Activated CD4-positive, alpha-beta T cell treated with anti-CD3 and anti-CD28 coated beads for 48 hours (primary cell): ENCODE data around the gene TOM1L2.
"Not testable (repeated sequence)": the region's sequence is repeated elsewhere in the genome, so short reads cannot be mapped to it uniquely, and the experiment has no call there.

ENCODE experiments used
- DNase-seq: peaks from one replicate; pipeline ENCODE4 v3.0.0-alpha.2; 2020

Gene TOM1L2

DNA sequence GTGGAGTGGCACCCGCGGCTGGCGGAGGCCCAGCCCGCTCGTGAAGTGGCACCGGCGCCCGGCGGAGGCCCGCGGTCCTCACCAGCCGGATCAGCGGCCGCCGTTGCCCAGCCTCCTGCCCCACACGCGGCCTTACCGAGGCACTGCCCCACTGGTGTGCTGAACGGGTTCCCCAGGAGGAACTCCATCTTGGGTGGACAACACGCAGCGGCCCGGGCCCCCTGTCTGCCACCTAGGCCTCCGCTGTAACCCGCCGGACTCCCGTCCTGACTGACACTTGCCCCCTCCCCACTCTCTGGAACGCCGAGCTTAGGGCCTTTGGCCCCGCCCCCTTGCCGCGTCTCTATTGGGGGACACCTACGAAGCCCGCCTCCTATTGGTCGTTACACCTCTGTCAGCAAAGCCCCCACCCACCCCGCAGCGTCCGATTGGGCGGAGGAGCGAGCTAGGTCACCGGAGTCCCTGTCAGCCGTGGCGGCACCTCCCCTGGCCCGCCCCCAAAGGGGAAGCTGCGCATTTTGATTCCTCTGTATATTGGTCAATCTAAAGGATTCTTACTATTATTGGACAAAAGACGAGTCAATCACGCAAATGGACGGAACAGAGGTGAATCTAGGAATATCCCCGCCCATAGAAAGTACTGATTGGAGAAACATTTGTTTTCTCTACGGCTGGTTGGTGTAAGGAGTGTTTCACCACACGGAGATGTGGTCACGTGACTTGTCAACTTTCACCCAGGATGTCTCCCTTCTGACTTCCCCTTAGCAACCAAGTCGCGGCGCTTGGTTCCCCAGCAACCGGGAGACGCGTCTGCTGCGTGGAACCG lies at the start of gene TOM1L2, which contains the start of gene DRC3:
TSS of gene TOM1L2 (minus strand) at position 275 of the 826 bp plus-strand sequence. CDS start at position 188, 87 bp downstream.
TSS of gene DRC3 (plus strand) at position 737 of the 826 bp plus-strand sequence. CDS start 4,737 bp downstream, outside the sequence.
- peak; percentile 100 for DNase-seq

DNA sequence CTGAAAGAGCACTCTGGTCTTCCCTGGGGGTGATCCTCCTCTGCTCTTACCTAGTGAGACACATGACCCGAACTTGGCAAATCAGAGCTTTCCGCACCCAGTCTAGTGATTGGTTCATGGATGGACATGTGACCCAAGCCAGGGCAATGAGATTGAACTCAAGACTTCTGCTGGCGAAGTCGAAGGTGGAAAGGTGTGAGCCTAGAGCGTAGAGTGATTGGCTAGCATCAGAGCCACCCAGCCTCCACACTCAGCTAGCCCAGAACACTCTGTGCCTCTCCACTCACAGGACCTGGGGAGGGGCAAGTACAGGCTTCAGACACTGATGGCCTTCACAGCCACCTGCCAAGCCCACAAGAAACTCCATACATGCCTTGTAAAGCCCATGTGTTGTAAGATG lies 49.2 kb upstream of the TOM1L2 start:
- no peak for DNase-seq

DNA sequence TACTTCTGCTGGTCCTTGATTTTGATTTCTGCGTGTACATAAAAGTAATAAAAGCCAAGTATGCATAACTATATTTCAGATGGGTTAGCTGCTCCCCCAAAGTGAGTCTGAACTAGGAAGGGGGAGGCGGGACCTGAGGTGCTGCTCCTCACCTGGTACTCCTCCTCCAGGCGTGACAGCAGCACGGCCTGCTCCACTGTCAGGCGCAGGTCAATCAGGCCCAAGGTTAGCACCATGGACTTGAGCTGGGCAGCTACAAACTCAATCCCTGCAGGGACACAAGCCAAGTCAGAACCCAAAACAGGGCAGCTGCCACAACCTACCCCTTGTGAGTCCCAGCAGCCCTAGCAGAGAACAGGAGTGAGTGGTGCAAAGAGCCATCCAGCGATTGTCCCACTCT lies 48.8 kb upstream of the TOM1L2 start:
- no peak for DNase-seq

DNA sequence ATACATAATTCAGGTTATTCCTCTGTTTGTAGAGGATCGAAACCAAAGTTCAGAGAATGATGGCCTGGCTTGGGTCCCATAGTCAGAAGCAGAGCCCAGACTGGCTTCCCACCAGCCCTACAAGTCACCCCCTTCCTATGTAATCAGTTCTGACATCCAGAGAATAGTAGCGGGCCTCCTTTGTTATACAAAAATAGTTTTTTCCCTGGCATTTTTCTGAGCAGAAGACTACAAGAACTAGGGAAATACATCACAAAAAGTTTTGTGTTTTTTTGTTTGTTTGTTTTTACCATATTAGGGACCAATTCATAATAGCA lies 47.6 kb upstream of the TOM1L2 start:
- no peak for DNase-seq

DNA sequence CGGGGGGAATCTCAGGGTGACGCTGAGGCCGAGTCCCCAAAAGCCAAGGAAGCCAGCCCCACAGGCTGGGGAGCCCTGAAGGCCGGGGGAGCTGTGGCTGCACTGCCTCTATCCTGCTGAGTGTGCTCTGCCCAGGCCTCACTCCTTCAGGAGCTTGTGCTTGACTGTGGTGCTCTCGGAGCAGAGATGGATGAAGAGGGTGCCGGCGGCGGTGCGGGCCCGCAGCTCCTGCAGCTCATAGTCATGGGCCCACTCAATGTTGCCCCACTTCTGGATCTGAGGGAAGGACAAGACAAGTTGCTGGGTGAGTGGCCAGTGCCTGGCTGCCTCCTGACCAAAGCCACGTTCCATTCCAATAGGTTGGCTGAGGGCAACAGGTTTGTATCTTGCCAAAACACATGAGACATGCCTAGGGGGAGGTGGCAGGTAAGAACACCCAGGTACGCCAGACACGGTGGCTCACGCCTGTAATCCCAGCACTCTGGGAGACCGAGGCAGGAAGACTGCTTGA lies 46.3 kb upstream of the TOM1L2 start:
- DNase-seq = no peak

DNA sequence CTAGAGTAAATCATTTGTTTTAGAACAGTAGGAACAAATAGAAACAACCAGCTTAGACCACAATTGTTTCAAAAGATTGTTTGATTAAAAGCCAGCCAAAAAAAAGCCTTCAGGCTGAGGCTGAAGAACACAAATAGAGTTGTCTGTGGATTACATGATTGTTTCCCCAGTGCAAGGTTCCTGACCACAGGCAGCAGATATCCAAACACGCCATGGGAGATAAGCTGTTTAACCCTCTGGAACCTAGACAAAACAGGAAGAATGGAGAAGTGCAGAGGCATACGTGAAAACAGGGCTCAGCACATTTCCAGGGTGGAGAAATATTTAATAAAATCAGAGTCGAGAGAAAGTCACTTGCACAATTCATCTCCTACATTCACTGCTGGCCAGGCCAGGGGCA lies 45.8 kb upstream of the TOM1L2 start:
- DNase-seq = no peak

DNA sequence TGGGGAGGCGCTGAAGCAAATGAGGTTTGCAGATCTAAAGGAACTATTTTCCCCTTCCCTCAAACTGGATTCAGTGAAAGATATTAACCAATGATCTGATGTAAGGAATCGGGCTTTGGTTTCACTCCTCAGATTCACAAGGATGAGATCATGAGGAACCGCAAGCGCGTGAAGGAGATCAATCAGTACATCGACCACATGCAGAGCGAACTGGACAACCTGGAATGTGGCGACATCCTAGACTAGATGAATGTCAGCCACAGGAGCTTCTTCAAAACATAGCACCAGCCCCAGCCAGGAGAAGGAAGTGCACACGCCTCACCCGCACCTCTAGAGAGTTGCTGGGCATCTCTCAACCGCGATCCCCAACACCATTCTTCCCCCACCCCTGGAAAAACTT lies 44.2 kb upstream of the TOM1L2 start:
- no peak for DNase-seq

DNA sequence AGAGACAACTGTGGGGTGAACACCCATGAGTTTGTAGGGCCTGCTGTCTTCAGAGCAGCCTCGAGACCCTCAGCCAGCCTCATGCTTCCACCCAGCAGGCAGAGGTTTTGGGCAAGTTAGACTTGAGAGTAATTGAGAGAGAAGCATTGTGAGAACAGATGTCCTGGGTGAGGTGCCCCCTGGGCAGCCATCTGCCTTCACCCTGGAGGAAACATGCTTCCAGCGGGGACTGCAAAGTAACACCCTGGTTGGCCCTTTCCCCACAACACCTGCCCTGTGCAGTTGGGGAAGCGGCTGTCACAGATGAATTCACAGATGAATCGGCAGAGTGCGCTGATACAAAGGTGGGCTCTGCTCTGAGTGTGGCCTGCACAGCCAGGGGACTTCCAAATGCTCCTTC lies 43.4 kb upstream of the TOM1L2 start:
- DNase-seq = no peak

DNA sequence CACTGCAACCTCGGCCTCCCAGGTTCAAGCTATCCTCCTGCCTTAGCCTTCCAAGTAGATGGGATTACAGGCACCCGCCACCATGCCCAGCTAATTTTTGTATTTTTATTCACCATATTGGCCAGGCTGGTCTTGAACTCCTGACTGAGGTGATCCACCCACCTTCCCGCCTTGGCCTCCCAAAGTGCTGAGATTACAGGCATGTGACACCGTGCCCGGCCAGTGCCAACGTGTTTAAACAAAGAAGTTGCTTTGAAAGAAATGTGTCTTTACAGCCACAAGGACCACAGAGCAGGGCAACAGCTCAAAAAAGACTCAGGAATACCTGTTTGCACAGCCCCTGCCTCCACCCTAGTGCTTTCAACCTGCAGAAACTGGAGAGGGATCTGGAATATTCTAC lies 41.8 kb upstream of the TOM1L2 start:
- DNase-seq = no peak

DNA sequence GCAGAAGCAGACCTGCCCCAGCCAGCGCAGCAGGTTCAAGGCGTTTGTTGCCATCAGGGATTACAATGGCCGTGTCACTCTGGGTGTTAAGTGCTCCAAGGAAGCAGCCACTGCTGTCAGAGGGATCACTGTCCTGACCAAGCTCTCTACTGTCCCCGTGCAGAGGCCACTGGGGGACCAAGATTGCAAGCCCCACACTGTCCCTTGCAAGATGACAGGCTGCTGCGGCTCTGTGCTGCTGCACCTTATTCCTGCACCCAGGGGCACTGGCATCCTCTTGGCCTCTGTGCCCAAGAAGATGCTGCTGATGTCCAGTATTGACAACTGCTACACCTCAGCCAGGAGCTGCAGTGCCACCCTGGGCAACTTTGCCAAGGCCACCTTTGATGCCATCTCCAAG lies 39.1 kb upstream of the TOM1L2 start:
- no peak for DNase-seq

DNA sequence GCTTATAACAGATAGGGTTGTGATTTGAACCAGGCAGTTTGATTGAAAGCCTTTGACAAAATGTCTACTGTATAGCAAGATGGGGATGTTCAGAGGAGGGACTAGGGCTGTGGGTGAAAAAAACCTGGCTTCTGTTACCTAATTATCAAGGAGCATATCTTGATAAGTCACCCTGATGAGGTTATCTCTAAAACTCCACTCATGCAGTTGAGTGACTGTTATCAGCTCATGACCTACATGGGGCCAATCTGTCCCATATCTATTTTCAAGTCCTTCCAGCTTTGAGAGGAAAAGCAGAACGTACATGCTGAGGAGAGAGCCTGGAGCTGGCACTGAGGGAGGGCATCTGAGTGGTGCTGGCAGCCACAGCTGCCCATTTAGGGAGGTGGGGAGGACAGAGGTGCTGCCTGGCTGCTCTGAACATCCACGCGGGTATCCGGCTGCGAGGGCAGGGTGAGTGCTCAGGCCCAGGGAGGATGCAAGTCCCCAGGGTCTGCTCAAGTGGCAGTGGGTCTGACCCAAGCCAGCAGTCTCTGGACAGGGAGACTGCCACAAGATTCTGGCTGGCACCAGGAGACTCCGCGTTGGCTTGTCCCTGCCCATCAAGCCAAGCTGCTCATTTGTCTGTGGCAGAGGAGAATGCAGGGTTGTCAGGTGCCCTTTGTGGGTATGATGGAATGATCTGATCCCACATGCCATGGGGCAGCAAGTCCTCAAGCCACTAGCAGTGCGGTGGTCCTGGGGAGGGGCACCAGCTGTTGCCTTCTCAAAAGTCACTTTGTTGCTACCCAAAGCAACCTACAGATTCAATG lies 37.6 kb upstream of the TOM1L2 start:
- DNase-seq = no peak

DNA sequence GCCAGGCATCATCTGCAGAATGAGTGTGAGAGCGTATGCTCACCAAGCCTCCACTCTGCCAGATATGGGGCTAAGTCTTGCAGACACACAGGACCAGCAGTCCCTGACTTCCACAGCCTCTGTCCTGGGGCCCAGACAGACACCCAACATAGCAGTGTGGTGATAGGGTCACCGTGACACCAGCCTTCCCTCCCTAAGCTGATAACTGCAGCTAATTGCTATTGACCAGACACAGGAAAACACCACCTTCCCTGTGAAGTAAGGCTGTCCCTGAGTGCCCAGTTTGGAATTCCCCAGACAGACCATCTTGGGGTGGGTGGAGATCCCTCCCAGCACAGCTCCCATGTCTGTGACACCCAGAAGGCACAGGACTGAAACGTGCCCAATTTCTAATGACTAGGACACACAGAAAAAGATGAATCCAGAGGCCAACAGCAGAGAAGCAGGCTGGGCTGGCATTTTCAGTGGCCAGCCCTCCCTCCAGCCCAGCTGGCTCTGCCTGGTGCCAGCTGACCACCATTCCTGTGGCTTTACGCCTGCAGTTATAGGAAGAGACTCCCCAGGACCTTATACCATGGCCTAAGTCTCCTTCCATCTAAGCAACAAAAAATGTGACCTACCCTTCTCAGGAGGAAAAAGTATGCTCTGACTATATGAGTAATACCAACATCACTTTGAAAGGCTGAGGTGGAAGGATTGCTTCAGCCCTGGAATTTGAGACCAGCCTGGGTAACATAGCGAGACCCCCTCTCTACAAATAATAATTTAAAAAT lies 36.5 kb upstream of the TOM1L2 start:
- DNase-seq = no peak

DNA sequence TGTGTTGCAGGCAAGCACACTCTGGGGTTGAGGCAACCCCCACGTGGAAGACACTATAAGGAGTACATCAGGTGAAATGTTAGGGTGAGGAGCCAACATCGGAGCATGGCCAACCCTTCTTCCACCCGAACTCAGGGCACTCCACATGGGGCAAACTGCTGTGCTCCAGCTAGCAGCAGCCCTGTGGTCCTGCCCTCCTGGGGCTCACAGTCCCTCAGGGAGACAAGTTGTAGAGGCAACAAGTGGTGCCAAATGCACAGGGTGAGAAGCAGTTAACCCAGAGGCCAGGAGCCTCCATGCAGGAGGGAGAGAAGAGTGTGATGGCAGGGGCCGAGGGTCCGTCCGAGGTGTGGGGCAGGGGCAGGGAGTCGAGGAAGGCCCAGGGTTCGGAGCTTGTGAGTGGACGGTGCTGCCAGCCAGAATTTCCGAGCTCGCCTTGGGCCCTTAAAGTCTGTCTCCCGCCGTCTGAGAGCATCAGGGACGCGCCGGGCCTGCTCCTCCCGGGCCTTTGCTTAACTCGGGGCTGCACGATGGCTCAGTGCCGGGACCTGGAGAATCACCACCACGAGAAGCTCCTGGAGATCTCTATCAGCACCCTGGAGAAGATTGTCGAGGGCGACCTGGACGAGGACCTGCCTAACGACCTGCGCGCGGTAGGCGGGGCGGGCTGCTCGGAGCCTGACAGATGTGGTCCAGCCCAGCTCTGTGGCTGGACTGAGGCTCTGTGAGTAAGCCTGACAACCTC lies 34.5 kb upstream of the TOM1L2 start:
- no peak for DNase-seq

DNA sequence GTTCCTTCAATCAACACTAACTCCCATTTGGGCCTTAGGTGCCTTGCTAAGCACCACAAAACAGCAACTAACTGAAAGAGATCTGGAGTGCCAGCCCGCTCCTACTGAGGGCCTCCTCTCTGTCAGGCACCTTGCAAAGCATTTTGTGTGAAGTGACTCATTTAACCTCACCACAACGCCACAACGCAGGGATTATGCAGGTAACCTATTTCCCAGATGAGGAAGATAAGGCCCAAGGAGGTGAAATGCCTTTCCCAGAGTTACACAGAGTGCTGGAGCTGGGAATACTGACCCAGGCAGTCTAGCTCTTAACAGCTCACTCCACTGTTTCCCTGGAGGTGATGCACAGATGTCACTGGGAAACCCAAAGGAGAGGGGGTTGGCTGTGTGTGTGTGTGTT lies 33.3 kb upstream of the TOM1L2 start:
- no peak for DNase-seq

DNA sequence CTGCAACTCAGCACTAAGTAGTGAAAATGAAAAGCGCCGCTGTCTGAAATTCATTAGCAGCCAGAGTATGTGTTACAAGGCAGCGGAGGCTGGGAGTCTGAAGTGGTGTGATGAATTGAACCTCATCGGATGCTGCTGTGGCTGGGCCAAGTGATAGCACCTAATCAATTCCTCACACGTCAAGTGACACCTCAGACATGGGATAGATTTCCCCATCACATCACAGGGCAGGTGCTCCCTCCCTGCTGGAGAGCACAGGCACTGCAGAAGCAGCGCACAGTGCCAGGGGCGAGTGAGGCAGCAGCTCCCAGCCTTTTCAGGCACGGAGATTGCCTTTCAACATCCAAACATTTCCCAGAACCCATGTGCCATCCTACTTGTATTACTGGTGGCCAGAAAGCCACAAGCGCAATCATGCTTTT lies 32.7 kb upstream of the TOM1L2 start:
- DNase-seq = no peak

DNA sequence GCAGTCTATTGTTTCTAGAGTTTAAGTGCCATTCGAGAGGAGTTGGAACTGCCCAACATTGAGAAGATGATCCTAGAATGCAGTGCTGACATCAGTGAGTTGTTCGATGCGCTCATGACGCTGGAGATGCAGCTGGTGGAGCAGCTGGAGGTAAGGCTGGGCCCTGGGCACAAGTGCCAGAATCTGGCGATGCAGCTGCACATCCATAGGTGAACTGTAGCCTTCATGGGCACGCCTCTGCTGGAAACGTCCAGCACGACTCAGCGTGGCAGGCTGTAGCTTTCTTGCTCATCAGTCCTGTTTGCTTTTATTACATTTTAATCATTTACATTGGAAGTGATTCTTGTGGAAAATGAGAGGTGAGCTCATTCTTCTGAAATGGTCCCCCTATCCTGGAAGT lies 32.1 kb upstream of the TOM1L2 start:
- no peak for DNase-seq

DNA sequence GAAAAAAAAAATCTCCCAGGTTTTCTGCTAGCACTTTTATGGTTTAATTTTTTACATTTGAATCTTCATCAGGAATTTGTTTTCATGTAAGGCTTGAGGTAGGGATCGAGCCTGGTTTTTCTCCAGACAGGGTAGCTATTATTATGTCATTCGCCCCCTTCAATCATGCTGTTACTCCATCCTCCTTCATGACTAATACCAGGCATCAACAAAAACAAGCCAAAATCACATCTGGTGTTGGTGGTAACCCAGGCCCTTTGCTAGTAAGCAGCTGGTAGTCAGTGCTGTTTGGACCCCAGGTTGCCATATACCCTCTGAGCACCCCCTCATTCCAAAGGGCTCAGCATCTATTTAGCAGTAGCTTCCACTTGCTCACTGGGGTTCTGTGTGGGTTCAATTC lies 30.0 kb upstream of the TOM1L2 start:
- no peak for DNase-seq

DNA sequence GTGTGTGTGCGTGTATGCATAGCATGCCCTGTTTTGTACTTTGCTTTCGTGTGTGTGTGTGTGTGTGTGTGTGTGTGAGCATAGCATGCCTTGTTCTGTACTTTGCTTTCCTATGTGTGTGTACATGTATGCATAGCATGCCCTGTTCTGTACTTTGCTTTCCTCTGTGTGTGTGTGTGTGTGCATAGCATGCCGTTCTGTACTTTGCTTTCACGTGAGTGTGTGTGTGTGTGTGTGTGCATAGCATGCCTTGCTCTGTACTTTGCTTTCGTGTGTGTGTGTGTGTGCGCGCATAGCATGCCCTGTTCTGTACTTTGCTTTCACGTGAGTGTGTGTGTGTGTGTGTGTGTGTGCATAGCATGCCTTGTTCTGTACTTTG lies 27.8 kb upstream of the TOM1L2 start:
- DNase-seq = no peak

DNA sequence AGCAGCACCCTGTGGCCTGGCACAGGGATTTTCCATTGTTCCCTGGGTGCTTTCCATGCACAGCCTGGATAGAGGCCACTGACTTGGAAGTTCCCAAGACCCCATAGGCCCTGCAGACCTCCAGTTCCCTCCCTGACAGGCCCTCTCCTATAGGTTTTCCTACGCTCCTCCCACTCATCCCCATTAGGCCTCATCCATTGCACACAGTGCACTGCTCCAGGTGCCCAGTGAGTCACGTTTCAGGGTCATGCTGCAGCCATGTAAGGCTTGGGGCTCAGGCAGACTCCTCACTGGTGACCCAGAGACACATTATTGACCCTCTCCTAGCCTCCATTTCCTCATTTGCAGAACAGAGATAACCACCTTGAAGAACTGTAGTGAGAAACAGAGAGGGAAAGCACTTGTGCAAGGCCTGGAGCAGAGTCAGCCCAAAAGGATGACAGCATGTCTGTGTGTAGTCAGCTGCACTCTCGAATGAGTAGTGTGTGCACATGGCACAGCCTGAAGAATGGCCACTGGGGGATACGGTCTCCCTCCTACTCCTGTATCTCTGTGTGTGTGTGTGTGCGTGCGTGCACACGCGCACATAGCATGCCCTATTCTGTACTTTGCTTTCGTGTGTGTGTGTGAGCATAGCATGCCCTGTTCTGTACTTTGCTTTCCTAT lies 27.3 kb upstream of the TOM1L2 start:
- DNase-seq = no peak

DNA sequence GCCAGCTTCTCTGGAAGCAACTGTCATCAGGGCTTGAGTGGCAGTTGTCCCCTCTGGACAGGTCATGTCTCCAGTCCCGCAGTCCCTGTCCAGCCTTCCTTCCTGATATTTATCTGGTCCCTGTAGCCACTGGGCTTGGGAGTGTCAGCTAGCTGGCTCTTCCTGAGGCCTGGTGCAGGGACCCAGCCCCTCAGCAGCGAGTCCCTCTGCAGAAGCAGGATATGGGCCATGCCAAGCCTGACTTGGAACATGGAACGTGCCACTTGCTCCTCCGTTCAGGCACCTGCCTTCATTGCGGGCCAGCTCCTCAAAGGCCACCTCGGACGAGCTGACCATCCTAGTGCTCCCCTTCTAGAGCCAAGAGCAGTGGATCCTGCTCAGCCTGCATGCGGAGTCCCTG lies 26.7 kb upstream of the TOM1L2 start:
- DNase-seq = no peak

DNA sequence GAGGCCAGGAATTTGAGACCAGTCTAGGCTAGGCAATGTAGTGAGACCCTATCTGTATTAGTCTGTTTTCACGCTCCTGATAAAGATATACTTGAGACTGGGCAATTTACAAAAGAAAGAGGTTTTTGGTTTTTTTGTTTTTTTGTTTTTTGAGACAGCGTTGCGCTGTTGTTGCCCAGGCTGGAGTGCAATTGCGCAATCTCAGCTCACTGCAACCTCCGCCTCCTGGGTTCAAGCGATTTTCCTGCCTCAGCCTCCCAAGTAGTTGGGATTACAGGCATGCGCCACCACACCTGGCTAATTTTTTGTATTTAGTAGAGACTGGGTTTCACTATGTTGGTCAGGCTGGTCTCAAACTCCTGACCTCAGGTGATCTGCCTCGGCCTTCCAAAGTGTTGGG lies 23.7 kb upstream of the TOM1L2 start:
- DNase-seq = not testable (repeated sequence)
